Choroid plexus epithelial cell (primary cell): ENCODE data around the gene BTNL8.

Experiments
- DNase-seq: peaks from one replicate; pipeline ENCODE4 v3.0.0-alpha.2; 2010; ENCODE audit warnings: low read depth
- H3K4me3 ChIP-seq: 2 replicates; pipeline ENCODE4 v1.5.1; 2011; ENCODE audit warnings: low read depth, mild to moderate bottlenecking, control low read depth, low read length, moderate library complexity
- TF ChIP-seq, protein P1 (sequence below): conservative IDR thresholded peaks from 2 replicates; pipeline ENCODE4 v1.5.1; 2011; ENCODE audit warnings: low read depth, mild to moderate bottlenecking, control low read depth, inconsistent platforms, low read length, moderate library complexity

Gene BTNL8

DNA sequence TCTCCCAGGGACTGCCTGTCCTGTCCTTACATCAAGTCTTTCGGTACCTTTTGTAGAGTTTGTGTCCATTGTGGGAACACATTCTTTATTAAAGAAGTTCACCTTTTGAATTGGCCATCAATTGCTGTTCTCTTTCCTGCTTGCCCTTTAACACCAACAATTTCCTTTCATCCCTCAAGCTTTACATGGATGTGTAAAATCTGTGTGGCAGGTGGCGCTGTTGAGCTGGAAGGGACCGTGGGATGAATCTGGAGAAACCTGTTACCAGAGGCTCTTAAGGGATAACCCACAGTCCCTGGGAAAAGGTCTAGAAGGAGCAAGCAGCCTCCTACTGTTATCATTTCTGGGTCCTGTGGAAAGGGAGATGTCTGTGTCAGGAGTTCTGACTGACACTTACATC, 30.0 kb upstream of the BTNL8 start:
- no peak overlapping the region for H3K4me3 ChIP-seq
- DNase-seq, result peak; percentile 82
- TF ChIP-seq, protein P1, sequence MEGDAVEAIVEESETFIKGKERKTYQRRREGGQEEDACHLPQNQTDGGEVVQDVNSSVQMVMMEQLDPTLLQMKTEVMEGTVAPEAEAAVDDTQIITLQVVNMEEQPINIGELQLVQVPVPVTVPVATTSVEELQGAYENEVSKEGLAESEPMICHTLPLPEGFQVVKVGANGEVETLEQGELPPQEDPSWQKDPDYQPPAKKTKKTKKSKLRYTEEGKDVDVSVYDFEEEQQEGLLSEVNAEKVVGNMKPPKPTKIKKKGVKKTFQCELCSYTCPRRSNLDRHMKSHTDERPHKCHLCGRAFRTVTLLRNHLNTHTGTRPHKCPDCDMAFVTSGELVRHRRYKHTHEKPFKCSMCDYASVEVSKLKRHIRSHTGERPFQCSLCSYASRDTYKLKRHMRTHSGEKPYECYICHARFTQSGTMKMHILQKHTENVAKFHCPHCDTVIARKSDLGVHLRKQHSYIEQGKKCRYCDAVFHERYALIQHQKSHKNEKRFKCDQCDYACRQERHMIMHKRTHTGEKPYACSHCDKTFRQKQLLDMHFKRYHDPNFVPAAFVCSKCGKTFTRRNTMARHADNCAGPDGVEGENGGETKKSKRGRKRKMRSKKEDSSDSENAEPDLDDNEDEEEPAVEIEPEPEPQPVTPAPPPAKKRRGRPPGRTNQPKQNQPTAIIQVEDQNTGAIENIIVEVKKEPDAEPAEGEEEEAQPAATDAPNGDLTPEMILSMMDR, result peak; percentile 93

DNA sequence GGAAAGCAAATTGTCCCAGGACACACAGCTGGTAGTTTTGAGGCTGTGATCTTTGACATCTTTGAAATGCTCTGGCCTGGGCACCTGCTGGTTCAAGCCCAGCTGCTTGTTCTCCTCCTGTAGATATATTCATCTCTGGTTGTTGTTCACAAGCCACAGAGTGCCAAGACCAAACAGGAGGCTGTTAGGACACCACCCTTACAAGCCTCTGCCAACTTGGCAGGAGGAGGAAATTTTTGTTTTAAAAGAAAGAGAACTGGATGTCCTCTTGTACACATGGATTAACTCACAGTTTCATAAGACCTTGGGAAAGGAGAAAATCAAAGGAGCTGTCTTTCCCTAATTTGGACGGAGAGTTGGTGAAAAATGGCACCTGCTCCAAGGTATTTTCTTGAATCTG, 29.4 kb upstream of the BTNL8 start:
- H3K4me3 ChIP-seq, result no peak overlapping the region
- no peak for DNase-seq
- TF ChIP-seq, protein P1, result no peak

DNA sequence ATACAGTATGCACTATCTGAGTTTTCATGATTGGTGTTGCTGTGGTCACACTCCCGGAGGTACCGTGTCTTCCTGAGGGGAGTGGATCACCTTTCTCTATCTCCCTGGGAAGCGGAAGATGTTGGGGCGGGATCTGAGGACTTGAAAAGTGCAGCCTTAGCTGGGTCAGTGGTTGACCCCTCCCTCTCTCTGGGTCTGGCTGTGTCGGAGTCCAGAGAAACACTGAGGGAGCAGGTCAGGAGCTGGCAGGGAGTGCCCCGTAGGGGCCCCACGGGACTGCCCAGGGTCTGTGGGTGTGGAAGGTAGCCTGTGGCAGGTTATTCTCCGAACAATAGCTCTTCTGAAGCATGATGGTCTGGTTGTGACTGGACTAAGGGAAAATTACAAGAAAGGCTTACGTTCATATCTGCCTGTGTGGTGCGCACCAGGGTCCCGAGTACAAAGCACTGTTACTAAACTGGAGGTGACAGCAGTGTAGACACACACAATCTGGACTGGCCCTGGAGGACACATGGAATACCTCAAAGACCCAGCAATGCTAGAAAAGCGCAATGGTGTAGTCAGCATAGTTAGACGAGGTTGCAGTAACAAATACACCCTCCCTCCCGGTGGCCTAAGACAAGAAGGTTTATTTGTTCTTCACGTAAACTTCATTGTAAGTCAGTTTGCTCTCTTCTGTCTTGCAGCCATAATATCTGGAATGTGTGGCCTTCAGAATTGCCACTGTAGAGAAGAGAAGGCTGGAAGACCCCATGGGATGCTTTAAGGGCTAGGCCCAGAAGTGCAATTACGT, 28.5 kb upstream of the BTNL8 start:
- no peak overlapping the region for H3K4me3 ChIP-seq
- DNase-seq, result no peak
- TF ChIP-seq, protein P1, result no peak

DNA sequence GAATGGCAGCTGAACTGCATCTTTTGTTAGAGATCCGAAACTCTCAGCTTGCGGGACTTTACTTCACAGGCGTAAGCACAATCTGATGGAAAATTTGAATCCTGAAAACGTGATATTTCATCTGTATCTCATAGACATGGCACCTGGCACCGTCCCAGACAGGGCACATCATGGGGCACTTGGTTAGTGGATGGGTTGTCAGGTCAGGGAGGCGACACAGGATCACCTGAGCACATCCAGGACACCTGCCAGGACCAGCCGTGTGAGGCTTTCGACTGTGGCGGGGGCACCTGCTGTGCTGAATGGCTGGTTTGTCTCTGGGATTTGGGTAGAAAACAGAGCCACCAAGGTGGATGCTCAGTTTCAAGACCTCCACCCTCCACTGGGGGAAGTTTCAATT, 26.5 kb upstream of the BTNL8 start:
- no peak for DNase-seq
- no peak overlapping the region for H3K4me3 ChIP-seq
- TF ChIP-seq, protein P1, result no peak

DNA sequence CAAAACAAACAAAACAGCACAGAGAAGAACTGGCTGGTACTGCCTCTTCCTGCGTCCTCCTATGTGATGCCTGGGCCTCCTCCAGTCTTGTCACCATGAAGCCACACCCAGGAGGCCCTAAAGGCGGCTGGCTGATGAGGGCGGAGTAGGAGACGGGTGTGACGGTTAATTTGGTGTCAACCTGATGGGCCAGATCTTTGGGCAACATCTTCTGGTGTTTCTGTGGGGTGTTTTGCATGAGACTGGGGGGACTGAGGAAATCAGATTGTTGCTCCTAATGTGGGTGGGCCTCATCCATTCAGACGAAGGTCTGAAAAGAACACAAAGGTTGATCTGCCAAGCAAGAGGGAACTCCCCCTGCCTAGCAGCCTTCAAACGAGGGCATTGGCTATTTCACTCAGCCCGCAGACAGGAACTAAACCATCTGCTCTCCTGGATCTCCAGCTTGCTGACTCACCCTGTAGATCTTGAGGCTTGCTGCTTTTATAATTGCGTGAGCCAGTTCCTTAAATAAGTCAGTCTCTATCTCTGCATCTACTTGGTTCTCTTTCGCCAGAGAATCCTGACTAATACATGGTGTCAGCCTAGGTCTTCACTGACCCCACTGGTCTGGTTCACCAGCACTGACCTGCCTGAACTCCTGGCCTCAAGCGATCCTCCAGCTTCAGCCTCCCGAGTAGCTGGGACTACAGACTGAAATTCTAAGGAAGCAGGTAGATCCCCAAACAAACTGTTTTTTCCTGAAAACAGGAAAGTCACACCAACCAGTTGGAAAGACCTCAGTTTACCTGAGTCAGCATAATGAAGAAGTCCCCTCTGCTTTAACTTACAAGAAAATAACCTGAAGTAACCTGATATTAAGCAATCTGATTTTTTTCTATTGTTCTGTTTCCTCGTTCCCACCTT, 25.1 kb upstream of the BTNL8 start:
- TF ChIP-seq, protein P1, result no peak
- DNase-seq, result peak; percentile 39
- H3K4me3 ChIP-seq, result no peak overlapping the region

DNA sequence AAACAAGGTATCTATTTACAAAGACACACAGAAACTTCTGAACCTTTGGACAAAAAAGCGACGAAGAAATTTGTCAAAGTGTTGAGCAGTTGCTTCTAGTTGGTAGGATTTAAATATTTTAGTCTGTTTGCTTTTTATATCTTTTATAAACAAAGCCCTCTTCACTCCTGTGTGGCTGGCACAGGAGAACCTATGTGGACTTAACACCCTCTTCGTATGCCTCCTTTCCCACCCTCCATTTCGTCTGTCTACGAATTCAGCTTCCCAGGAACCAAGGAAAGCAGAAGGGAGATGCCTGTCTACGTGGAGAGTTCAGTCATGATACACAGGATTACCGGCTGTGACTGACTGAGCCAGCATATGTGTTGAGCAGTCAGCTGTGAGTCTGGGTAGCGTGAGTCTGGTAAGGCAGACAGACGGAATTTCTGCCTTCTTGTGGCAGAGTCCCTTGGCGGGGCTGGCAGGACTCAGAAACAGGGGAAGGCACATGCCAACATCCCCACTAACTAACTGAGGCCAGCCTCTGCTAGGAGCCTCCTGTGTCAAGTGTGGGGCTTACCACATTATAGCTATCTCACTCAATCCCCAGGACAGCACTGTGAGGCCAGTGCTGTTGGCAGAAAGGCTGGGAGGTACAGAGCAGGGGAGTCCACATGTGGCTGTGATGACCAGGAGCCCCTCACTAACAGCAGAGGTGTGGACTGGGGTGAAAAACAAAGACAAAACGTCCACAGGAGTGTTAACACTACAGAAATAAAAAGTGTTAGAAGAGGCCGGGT, 24.0 kb upstream of the BTNL8 start:
- TF ChIP-seq, protein P1, result no peak
- no peak overlapping the region for H3K4me3 ChIP-seq
- no peak for DNase-seq
